Choroid plexus epithelial cell (primary cell): ENCODE data around the gene VEGFA.

Experiments used
- DNase-seq: peaks from one replicate; pipeline ENCODE4 v3.0.0-alpha.2; 2010; ENCODE audit warnings: low read depth
- H3K4me3 ChIP-seq: 2 replicates; pipeline ENCODE4 v1.5.1; 2011; ENCODE audit warnings: low read depth, mild to moderate bottlenecking, control low read depth, low read length, moderate library complexity
- CTCF ChIP-seq: conservative IDR thresholded peaks from 2 replicates; pipeline ENCODE4 v1.5.1; 2011; ENCODE audit warnings: low read depth, mild to moderate bottlenecking, control low read depth, inconsistent platforms, low read length, moderate library complexity

VEGFA gene

GRCh38 chr6:43759136-43759906, 10.7 kb upstream of the VEGFA start:
- no peak for TF ChIP-seq CTCF
- DNase-seq = no peak
- H3K4me3 ChIP-seq = no peak overlapping the region

GRCh38 chr6:43759907-43760206, 10.2 kb upstream of the VEGFA start:
- no peak for DNase-seq
- no peak for TF ChIP-seq CTCF
- no peak overlapping the region for H3K4me3 ChIP-seq

- TF ChIP-seq CTCF = no peak
- DNase-seq = no peak
- no peak overlapping the region for H3K4me3 ChIP-seq
Observed at GRCh38 chr6:43760210-43761168, 9.5 kb upstream of the VEGFA start.

DNA sequence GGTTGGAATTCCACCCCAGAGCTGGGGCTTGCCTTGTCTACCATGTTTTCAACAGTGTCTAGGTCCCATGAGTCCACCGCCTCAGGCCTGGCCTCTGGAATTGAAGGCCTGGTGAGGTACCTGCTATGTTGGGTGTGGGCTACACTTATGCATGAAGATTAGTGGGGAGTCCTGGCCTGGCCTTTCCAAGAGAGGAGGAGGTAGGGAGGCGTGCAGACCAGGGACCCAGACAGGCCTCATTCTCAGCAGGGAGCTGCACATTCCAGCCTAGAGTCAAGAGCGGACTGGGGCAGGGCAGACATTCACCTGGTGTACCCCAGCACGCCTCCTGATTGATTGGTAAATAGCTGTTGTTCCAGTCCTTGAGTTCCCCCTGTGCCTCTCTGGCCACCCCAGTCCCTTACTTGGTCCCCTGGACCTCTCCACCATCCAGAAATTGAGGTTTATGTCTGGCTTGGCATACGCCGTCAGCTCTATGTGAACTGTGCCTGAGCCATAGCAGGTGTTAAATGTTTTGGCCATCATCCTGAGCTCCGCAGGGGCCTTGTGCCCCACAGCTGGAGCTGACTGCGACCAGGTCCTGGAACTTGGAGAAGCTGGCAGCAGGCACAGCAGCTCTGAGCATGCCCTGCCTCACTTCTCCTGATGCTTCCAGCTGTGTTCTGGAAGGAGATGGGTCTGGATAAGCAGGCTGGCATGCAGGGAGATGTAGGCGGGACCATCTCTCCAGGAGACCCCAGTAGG, 8.2 kb upstream of the VEGFA start:
- DNase-seq = no peak
- no peak overlapping the region for H3K4me3 ChIP-seq
- no peak for TF ChIP-seq CTCF

- no peak for DNase-seq
- H3K4me3 ChIP-seq = no peak overlapping the region
- TF ChIP-seq CTCF = no peak
Observed at GRCh38 chr6:43762410-43762768, 7.6 kb upstream of the VEGFA start.

GRCh38 chr6:43762966-43763695, 6.9 kb upstream of the VEGFA start:
- TF ChIP-seq CTCF = no peak
- H3K4me3 ChIP-seq = no peak overlapping the region
- peak; percentile 34 for DNase-seq
